ENCODE measurements around the gene LGALS1. TPM values are rescaled to one million over a fixed set of nuclear protein-coding genes. Genes with fewer than 3 reads are reported as not detected.

The LGALS1 gene
- total RNA-seq, 1 donor from 2014 or later: 892 TPM

DNA sequence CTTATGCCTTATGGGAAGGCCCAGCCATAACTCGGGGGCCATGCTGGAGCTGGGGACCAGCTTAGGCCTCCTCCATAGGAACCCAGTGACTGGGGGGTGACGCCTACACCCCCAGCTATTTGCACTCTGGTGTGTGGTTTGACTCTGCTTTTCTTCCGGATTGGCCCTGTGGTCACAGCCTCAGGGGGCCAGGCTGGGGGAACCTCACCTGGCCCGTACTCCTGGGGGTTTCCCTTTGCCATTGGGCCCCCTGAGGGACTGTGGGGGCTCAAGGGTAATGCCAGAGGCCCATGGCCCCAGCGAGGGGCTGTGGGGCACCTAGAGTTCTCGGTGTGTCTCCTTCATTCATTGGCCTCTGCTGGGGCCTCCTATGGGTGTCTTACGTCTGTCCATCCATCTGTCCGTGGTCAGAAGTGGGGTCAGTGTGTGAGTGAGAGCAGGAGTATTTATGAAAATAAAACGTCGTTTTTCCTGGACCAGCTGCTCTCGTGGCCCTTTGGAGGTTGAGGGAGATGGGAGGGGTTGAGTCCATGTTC is 42.3 kb upstream of the LGALS1 start:
- Mint-ChIP-seq H3K4me3 (ENCODE audit: low read depth) (peak overlapping the region; percentile 49), H3K27me3 (ENCODE audit: low read depth) (no peaks in the 10 kb centered on the region), H3K36me3 (ENCODE audit: low read depth) (peaks cover 8% of the 10 kb centered on the region), H3K27ac (peak overlapping the region; percentile 89), H3K9me3 (no peaks in the 10 kb centered on the region), H3K4me1 (ENCODE audit: low read depth) (peaks cover 39% of the 10 kb centered on the region)
- DNase-seq (ENCODE audit: low spot score): no peak
- intact Hi-C loops (cut with micrococcal nuclease): no loop called here

DNA sequence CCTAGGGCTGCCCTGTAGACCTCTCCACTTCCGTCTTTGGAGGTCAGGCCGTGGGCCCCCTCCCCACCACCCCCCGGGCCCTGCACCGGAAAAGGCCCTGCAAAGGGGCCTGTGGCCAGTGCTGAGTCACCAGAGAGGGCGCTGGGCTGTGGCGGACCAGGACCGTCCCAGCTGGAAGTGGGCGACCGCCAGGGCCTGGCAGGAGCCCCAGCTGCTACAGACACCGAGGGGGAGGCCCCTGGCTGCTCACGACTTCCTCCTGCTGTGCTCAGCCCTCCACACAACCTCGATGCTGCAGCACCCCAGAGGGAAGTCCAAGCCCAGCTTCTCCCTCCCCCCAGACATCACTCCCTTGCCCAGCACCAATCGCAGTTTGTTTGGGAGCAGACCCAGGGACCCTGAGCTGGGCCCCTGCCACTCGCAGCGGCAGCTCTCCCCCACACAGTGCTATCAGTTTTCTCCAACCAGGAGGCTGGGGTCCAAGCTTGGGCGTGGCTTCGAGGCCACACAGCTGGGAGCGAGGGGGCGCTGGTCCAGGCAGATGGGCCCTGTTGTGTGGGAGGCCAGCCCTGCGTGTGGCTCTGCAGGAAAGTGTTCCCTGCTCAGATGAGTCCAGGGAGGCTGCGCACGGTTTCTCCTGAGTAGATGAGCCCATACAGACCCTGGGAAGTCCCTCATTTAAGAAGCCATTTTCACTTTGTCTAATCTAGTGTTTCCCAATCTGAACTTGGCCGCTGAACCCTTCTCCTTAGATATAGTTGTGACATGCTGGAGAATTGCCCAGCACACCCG is 41.6 kb upstream of the LGALS1 start:
- Mint-ChIP-seq H3K27ac (peak overlapping the region; percentile 89), H3K4me1 (ENCODE audit: low read depth) (peaks cover 46% of the 10 kb centered on the region), H3K4me3 (ENCODE audit: low read depth) (peak overlapping the region; percentile 66), H3K27me3 (ENCODE audit: low read depth) (no peaks in the 10 kb centered on the region), H3K36me3 (ENCODE audit: low read depth) (peaks cover 8% of the 10 kb centered on the region), H3K9me3 (no peaks in the 10 kb centered on the region)
- no peak for DNase-seq (ENCODE audit: low spot score)
- intact Hi-C loops (cut with micrococcal nuclease): no loop called here

DNA sequence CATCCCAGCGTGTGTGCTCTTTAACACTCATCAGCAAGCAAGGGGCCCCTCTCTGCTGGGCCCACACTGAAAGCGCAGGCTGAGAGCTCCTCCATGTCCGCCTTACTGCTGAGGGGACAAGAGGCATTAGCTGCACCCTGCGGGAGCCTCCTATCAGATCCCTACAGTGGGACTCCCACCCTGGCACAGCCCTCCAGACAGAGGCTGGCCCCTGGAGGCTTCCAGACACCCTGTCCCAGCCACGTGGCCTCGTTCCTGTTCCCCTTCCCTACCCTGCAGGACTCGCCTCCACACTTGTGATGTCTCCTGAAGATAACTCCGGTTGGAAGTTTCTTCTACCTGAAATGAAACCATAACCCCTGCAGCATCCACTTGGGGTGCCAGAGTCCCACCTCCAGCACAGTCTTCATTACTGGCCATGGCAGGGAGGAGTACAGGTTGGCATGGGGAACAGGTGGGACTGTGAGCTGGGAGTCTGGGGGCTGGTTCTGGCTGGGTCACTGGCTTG is 41.0 kb upstream of the LGALS1 start:
- Mint-ChIP-seq H3K9me3 (no peaks in the 10 kb centered on the region), H3K4me3 (ENCODE audit: low read depth) (peak overlapping the region; percentile 66), H3K4me1 (ENCODE audit: low read depth) (peaks cover 47% of the 10 kb centered on the region), H3K36me3 (ENCODE audit: low read depth) (peaks cover 8% of the 10 kb centered on the region), H3K27me3 (ENCODE audit: low read depth) (no peaks in the 10 kb centered on the region), H3K27ac (peak overlapping the region; percentile 89)
- intact Hi-C loops (cut with micrococcal nuclease): no loop called here
- DNase-seq (ENCODE audit: low spot score): no peak

DNA sequence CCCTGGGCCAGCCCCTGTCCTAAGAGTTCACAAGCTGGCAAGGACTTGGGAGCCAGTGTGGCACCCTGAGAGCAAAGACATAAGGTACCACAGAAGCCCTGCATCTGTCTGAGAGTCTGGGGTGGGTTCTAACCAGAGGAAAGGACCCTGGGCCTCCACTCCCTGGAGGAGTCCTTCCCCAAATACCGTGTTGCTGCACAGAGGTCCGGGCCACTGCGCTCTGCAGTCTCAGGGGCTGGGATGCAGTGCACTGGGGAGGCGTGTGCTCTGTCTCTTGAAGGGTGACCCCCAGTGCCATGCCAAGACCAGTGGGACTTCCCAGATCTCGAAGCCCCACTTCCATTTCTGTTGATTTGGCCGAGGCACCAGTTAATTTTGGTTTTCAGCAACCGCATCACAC is 40.3 kb upstream of the LGALS1 start:
- no peaks in the 10 kb centered on the region for H3K9me3 Mint-ChIP-seq
- no peak for DNase-seq (ENCODE audit: low spot score)
- peaks cover 9% of the 10 kb centered on the region for H3K36me3 Mint-ChIP-seq (ENCODE audit: low read depth)
- H3K27me3 Mint-ChIP-seq (ENCODE audit: low read depth): no peaks in the 10 kb centered on the region
- no peak overlapping the region for H3K4me3 Mint-ChIP-seq (ENCODE audit: low read depth)
- H3K27ac Mint-ChIP-seq: peak overlapping the region; percentile 89
- intact Hi-C loops (cut with micrococcal nuclease): no loop called here
- H3K4me1 Mint-ChIP-seq (ENCODE audit: low read depth): peaks cover 47% of the 10 kb centered on the region

DNA sequence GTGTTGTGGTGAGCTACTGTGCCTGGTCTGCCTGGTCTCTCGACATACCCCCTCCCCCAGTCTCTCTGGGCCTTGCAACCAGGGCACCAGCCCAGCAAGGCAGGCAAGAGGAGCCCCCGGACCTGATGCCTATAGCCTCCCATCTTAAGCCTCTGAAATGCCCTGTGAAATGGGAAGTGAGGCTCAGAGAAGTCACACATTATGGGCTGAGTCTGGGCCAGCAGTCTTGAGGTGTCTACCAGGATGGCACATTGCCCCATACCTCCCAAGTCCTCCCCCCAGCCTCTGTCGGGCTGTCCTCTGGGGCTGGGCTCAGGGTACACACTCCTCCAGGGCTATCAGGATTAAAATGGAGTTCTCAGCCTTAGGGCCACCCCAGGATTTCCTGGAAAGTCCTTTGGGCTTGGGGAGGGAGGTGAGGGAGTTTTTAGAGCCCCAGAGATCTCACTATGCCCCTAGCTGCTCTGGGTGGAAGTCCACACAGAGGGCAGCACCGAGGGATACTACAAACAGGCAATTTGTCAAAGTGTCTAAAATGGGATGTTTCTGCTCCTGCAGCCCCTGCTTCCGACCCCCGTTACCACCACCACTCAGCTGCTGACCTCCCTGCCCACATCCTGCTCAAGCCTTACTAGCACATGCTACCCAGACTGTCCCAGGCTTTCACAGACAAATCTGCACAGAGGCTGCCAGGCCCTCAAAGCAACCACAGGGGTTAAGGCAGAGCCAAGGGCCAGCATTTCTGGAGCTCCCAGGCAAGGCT is 39.1 kb upstream of the LGALS1 start:
- Mint-ChIP-seq H3K4me1 (ENCODE audit: low read depth) (peaks cover 48% of the 10 kb centered on the region), H3K36me3 (ENCODE audit: low read depth) (peaks cover 11% of the 10 kb centered on the region), H3K4me3 (ENCODE audit: low read depth) (no peak overlapping the region), H3K9me3 (no peaks in the 10 kb centered on the region), H3K27ac (peak overlapping the region; percentile 67), H3K27me3 (ENCODE audit: low read depth) (no peaks in the 10 kb centered on the region)
- intact Hi-C loops (cut with micrococcal nuclease): no loop called here
- no peak for DNase-seq (ENCODE audit: low spot score)

DNA sequence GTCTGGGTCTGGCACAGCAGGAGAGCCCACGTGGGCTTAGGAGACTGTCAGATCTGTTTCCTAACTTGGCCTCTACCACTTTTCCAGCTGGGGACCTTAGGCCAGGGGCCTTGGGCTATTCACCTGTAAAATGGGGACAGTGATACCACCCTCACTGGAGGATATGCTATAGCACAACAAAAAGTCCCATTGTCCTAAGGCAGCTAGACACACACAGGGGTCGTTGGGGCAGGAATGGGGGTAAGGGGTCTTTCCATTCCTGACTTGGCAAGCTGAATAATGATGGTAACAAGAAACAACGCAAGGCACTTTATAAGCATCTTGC is 38.5 kb upstream of the LGALS1 start:
- no peak for DNase-seq (ENCODE audit: low spot score)
- Mint-ChIP-seq H3K27me3 (ENCODE audit: low read depth) (no peaks in the 10 kb centered on the region), H3K36me3 (ENCODE audit: low read depth) (peaks cover 16% of the 10 kb centered on the region), H3K27ac (peak overlapping the region; percentile 67), H3K4me1 (ENCODE audit: low read depth) (peaks cover 52% of the 10 kb centered on the region), H3K4me3 (ENCODE audit: low read depth) (no peak overlapping the region), H3K9me3 (no peaks in the 10 kb centered on the region)
- intact Hi-C loops (cut with micrococcal nuclease): no loop called here

DNA sequence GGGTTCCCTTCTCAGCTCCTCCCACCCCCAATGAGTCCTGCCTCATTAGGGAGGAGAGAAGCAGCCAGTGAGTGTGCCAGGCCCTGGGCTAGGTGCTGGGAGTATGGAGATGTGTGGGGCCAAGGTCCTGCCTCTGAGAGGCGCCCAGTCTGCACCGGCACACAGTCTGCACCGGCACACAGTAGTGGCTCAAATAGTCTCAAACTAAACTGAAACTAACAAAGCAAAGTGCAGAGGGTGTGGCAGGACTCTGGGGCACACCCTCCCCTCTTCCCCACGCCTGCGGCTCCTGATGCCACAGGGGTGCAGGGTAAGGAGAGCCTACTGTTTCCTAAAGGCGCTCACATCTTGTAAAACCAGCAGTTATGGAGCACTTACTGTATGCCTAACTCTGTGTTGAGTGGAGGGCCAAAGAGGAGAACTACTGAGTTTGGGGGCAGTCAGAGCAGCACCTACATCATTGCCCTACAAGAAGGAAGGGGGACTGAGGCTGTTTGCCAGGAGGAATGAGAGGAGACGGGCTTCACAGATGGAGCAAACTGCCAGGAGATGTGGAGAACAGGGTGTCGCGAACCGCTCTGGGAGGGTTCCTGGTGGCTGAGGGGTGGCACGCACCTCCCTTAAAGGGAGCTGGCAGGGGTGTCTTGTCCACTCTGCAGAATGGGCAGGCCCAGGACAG is 36.9 kb upstream of the LGALS1 start:
- peaks cover 22% of the 10 kb centered on the region for H3K36me3 Mint-ChIP-seq (ENCODE audit: low read depth)
- peak overlapping the region; percentile 100 for H3K4me3 Mint-ChIP-seq (ENCODE audit: low read depth)
- peak overlapping the region; percentile 85 for H3K27ac Mint-ChIP-seq
- intact Hi-C loops (cut with micrococcal nuclease): loop anchor here (1.0 to 2.0 kb wide), 4 partner anchors 15 to 39 kb away; partner anchors contain the start of gene PDXP
- peak; percentile 45 for DNase-seq (ENCODE audit: low spot score)
- H3K27me3 Mint-ChIP-seq (ENCODE audit: low read depth): no peaks in the 10 kb centered on the region
- H3K4me1 Mint-ChIP-seq (ENCODE audit: low read depth): peaks cover 51% of the 10 kb centered on the region
- no peaks in the 10 kb centered on the region for H3K9me3 Mint-ChIP-seq

DNA sequence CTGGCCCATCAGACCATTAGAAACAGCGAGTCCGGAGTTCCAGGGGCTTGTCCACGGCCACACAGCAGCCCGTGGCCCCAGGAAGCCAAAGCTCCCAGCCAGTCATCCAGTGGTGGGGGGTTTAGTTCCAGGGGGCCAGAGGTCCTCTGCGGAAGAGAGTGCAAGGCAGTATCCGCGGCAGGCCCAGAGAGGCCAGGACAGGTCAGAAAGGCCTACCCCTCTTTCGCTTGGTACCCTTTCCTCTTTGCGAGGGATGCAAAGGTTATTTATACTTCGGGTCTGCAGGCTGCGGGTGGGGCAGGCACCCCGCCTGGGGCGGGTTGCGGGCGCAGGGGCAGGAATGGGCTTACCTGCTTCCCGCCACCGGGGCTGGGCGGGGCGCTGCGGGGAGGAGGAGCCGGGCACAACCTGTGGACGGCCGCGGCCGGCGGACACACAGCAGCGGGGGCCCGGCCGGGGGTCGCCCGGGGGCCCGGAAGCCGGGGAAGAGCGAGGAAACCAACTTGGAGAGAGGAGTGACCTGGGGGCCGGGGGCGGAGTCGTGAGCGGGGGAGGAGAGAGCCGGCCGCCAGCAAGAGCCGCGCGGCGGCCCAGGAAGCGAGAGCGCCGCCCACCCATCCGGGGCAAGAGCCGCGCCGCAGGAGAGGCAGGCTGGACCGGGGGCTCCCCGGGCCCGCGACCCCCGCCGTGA is 36.2 kb upstream of the LGALS1 start, which contains the start of gene SH3BP1:
Gene SH3BP1 (plus strand): TSS at position 600 of the 691 bp plus-strand sequence. CDS start 119 bp downstream, outside the sequence.
- Mint-ChIP-seq H3K4me1 (ENCODE audit: low read depth) (peaks cover 48% of the 10 kb centered on the region), H3K36me3 (ENCODE audit: low read depth) (peaks cover 27% of the 10 kb centered on the region), H3K9me3 (no peaks in the 10 kb centered on the region), H3K27me3 (ENCODE audit: low read depth) (no peaks in the 10 kb centered on the region), H3K4me3 (ENCODE audit: low read depth) (peak within 1 kb of the TSS; percentile 100), H3K27ac (peak within 1 kb of the TSS; percentile 99)
- DNase-seq (ENCODE audit: low spot score): peak; percentile 55
- intact Hi-C loops (cut with micrococcal nuclease): loop anchor here (1.0 to 2.0 kb wide), 2 partner anchors 20 to 38 kb away; partner anchors contain the start of gene PDXP

DNA sequence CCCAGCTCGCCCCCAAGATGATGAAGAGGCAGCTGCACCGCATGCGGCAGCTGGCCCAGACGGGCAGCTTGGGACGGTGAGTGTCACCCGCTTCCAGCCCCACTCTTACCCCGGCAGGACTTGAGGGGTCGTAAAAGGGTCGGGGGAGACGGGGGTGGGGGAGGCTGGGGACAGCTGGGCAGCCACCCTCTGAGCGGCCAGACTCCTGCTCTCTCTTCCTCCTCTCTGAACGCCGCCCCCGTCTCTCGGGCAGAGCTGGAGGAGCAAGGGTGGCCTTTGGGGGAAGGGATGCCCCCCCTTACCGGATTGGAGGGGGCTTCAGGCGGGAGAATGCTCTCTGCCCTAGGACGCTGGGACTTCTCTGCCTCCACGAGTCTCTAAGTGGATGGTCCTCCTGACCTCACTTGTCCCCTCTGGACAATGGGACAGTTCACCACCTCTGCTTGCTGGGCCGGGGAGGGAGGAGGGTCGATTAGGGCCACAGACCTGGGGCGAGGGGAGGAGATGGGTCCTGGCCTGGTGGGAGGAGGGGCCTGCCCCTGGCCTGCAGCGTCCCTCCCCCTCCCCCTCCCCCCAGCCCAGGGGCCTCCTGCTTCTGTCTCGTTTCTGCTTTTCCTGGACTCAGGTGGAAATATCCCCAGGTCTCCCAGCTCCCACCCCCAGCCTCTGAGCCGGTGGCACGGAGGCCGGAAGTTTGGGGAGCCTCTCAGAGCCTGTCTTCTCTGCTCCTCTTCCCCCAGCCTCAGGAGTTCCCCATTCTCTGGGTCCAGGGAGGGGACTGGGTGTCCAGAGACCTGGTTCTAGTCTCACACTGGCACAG is 35.5 kb upstream of the LGALS1 start:
- Mint-ChIP-seq H3K4me3 (ENCODE audit: low read depth) (peak overlapping the region; percentile 100), H3K27me3 (ENCODE audit: low read depth) (no peaks in the 10 kb centered on the region), H3K27ac (peak overlapping the region; percentile 99), H3K36me3 (ENCODE audit: low read depth) (peaks cover 30% of the 10 kb centered on the region), H3K4me1 (ENCODE audit: low read depth) (peaks cover 40% of the 10 kb centered on the region), H3K9me3 (no peaks in the 10 kb centered on the region)
- intact Hi-C loops (cut with micrococcal nuclease): loop anchor here (1.0 to 2.0 kb wide), 2 partner anchors 19 to 37 kb away; partner anchors contain the start of gene PDXP
- no peak for DNase-seq (ENCODE audit: low spot score)

DNA sequence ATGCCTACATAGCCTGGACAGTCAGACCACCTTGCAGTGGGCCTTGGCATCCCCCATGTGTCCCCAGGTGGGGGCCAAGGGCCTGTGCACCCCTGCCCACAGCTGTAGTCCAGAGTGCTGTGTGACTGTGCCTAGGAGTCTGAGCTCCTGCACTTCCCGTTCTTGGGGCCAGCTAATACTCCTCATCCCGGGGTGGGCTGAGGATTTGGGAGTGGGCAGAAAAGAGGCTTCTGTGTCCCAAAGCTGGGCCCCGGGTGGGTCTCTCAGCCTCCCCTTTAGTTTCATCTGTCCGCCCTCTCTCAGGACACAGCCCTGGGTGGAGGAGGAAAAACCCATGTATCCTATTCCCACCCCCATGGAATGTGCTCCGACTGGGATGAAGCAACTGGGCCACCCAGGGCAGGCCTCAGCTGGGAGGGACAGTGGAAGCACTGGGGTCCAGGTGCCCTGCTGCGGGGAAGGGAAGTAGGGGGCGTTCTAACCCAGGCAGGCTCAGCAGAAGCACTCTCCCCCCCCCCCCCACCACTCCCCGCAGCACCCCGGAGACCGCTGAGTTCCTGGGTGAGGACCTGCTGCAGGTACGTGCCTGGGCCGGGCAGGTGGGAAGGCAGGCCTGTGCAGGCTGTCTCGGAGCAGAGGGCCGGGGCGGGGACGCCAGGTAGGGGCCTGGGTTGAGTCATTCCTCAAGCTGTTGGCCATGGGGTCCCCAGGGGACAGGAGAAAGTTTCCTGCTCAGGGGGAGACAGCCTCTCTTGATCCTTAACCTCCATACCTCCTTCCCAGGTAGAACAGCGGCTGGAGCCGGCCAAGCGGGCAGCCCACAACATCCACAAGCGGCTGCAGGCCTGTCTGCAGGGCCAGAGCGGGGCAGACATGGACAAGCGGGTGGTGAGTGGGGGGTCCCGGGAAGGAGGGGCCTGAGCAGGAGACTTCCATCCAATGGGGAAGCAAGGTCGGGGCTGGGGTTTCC is 34.6 kb upstream of the LGALS1 start:
- Mint-ChIP-seq H3K4me1 (ENCODE audit: low read depth) (peaks cover 40% of the 10 kb centered on the region), H3K27me3 (ENCODE audit: low read depth) (no peaks in the 10 kb centered on the region), H3K9me3 (no peaks in the 10 kb centered on the region), H3K36me3 (ENCODE audit: low read depth) (peaks cover 37% of the 10 kb centered on the region), H3K4me3 (ENCODE audit: low read depth) (peak overlapping the region; percentile 100), H3K27ac (peak overlapping the region; percentile 99)
- intact Hi-C loops (cut with micrococcal nuclease): no loop called here
- no peak for DNase-seq (ENCODE audit: low spot score)
